NCI-H748 (cell line): Measurements from ENCODE around the gene UCKL1.

Experiments used
- DNase-seq: peaks from one replicate; lab custom pipeline; 2025; ENCODE audit not compliant: unreplicated experiment; lab: John Stamatoyannopoulos, UW

The UCKL1 gene

GRCh38 chr20:63892402-63892801 is 63.8 kb downstream of the UCKL1 start:
- DNase-seq: no peak

GRCh38 chr20:63891061-63892002 is 64.9 kb downstream of the UCKL1 start:
- no peak for DNase-seq

DNA sequence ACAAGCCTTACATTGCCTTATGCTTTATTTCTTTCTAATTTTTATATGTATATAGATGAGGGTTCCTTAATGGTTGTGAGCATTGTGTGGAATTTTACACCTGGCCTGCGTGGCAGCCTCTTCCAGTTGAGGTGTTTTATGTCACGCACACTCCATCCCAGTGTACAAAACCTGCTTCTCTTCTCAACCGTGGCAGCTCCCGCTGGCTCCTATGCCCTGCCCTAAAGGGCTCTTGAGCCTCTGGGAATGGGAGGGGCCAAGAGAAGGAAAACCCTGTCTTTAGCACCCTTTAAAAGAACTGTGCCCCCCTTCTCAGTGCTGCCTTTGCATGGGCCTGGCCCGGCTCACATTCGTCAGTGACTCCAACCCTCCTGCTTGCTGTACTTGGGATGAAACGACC is 65.6 kb downstream of the UCKL1 start:
- no peak for DNase-seq

GRCh38 chr20:63890201-63890576 is 66.0 kb downstream of the UCKL1 start:
- no peak for DNase-seq
